Measurements from ENCODE around the gene PDE6D.

DNA sequence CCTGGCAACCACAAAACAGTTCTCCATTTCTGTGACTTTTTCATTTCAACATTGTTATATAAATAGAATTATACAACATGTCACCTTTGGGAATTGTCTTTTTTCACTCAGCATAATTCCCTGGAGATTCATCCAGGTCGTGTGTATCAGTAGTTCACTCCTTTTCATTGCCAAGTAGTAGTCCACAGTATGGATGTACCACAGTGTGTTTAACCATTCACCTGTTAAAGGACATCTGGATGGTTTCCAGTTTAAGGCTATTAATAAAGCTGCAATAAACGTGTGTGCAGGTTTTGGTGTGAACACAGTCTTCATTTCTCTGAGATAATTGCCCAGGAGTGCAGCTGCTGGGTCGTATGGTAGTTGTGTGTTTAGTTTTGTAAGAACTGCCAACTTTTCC lies 40.8 kb upstream of the PDE6D start:
- TF ChIP-seq, protein P1, sequence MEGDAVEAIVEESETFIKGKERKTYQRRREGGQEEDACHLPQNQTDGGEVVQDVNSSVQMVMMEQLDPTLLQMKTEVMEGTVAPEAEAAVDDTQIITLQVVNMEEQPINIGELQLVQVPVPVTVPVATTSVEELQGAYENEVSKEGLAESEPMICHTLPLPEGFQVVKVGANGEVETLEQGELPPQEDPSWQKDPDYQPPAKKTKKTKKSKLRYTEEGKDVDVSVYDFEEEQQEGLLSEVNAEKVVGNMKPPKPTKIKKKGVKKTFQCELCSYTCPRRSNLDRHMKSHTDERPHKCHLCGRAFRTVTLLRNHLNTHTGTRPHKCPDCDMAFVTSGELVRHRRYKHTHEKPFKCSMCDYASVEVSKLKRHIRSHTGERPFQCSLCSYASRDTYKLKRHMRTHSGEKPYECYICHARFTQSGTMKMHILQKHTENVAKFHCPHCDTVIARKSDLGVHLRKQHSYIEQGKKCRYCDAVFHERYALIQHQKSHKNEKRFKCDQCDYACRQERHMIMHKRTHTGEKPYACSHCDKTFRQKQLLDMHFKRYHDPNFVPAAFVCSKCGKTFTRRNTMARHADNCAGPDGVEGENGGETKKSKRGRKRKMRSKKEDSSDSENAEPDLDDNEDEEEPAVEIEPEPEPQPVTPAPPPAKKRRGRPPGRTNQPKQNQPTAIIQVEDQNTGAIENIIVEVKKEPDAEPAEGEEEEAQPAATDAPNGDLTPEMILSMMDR (IDR thresholded peaks at IDR 0.05): no peak
- no peak for TF ChIP-seq POLR2A (IDR thresholded peaks at IDR 0.05)
